Chondrocyte (in vitro differentiated cells): Measurements from ENCODE around the gene EXOC2. TPM values are rescaled to one million over a fixed set of nuclear protein-coding genes. Genes with fewer than 3 reads are reported as not detected.

ENCODE experiments used
- DNase-seq: peaks from one replicate; pipeline ENCODE4 v3.0.0; 2021; ENCODE audit warnings: mixed read lengths, low spot score
- H3K27ac Mint-ChIP-seq: one replicate; pipeline ENCODE4 v1.8.0; 2021; ENCODE audit warnings: mild to moderate bottlenecking, moderate library complexity, mixed read lengths; ENCODE audit not compliant: unreplicated experiment
- H3K27me3 Mint-ChIP-seq: 2 replicates; pipeline ENCODE4 v1.8.0; 2021; ENCODE audit warnings: low read depth, mixed read lengths
- H3K36me3 Mint-ChIP-seq: 2 replicates; pipeline ENCODE4 v1.8.0; 2021; ENCODE audit warnings: low read depth, mixed read lengths
- H3K4me1 Mint-ChIP-seq: 2 replicates; pipeline ENCODE4 v1.8.0; 2021; ENCODE audit warnings: low read depth, mild to moderate bottlenecking, mixed read lengths
- H3K4me3 Mint-ChIP-seq: one replicate; pipeline ENCODE4 v1.8.0; 2021; ENCODE audit warnings: mild to moderate bottlenecking, moderate library complexity, mixed read lengths; ENCODE audit not compliant: unreplicated experiment
- H3K9me3 Mint-ChIP-seq: 2 replicates; pipeline ENCODE4 v1.8.0; 2021; ENCODE audit warnings: low read depth, mixed read lengths
- total RNA-seq: library from RNA; stranded (reverse); gene quantifications from 3 replicates; pipeline ENCODE4 v1.2.1, GENCODE V29; 2021
- TF ChIP-seq, protein P1 (sequence below): fragments of 200-600 bp; sonication (generic); IDR thresholded peaks from 2 replicates; pipeline ENCODE4 v1.5.0; 2021; ENCODE audit warnings: antibody characterized with exemption, mild to moderate bottlenecking, moderate library complexity

The EXOC2 gene
- total RNA-seq, 1 donor from 2014 or later: 27.5 TPM

DNA sequence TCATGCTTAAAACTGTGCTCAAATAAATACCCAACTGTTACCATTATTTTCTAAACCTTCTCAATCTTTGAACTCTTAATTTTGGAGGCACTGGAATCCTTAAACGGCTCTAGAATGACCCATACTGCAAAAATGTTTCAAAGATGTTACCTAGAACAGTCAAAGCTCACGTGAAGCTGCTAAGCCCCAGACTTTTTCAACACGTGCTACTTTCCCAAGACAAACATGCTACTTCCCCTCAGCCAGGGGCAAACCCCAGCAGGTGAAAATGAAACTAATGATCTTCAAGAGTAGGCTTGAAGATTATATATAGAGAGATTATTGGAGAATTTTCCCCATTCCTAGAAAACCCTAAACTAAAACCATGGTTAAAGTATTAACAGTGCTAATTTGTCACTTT lies 64.2 kb downstream of the EXOC2 start:
- TF ChIP-seq, protein P1, sequence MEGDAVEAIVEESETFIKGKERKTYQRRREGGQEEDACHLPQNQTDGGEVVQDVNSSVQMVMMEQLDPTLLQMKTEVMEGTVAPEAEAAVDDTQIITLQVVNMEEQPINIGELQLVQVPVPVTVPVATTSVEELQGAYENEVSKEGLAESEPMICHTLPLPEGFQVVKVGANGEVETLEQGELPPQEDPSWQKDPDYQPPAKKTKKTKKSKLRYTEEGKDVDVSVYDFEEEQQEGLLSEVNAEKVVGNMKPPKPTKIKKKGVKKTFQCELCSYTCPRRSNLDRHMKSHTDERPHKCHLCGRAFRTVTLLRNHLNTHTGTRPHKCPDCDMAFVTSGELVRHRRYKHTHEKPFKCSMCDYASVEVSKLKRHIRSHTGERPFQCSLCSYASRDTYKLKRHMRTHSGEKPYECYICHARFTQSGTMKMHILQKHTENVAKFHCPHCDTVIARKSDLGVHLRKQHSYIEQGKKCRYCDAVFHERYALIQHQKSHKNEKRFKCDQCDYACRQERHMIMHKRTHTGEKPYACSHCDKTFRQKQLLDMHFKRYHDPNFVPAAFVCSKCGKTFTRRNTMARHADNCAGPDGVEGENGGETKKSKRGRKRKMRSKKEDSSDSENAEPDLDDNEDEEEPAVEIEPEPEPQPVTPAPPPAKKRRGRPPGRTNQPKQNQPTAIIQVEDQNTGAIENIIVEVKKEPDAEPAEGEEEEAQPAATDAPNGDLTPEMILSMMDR: no peak
- no peak for DNase-seq
- Mint-ChIP-seq H3K36me3 (peaks cover 5% of the 10 kb centered on the region), H3K27me3 (no peaks in the 10 kb centered on the region), H3K4me1 (peaks cover 32% of the 10 kb centered on the region), H3K27ac (no peak overlapping the region), H3K4me3 (no peak overlapping the region), H3K9me3 (no peaks in the 10 kb centered on the region)

DNA sequence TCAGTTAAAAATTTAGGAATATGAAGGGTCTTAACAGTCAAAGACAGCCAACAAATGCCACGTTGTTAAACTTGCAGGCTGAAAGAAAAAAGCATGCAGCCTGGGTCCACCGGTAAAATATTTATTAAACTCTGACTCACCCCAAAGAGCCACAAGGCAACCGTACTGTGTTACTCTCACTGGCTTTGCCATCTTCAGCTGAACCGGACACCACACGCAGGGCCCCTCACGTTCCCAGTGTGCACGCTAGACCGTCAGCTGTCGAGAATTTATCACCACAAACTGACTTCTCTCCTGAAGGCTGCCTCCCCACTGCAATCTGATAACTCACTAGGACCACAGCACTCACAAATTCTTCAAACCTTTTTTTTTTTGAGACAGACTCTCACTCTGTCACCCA lies 66.7 kb downstream of the EXOC2 start:
- Mint-ChIP-seq H3K27ac (peak overlapping the region; percentile 45), H3K27me3 (no peaks in the 10 kb centered on the region), H3K36me3 (peaks cover 3% of the 10 kb centered on the region), H3K4me3 (peak overlapping the region; percentile 5), H3K9me3 (no peaks in the 10 kb centered on the region), H3K4me1 (peaks cover 38% of the 10 kb centered on the region)
- TF ChIP-seq, protein P1: no peak
- no peak for DNase-seq

DNA sequence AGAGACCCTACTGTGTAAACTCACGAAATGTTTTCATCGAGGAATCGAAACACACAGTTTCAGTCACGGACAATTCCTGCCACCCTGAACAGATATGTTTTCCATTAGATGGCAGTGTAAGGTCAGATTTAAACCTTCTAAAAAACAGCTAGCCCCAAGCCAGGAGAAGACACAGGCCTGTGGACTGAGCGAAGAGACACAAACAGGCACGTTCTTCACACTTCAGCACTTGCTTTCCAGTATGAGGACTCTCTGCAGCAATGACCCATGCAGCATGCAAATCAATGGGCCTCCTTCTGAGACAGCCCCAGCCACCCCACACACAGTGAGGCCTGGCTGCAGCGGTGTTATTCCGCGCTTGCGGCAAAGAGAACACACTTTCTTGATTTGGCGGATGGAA lies 68.0 kb downstream of the EXOC2 start:
- Mint-ChIP-seq H3K36me3 (peaks cover 5% of the 10 kb centered on the region), H3K27ac (peak overlapping the region; percentile 2), H3K4me3 (no peak overlapping the region), H3K4me1 (peaks cover 32% of the 10 kb centered on the region), H3K9me3 (no peaks in the 10 kb centered on the region), H3K27me3 (no peaks in the 10 kb centered on the region)
- no peak for DNase-seq
- TF ChIP-seq, protein P1: peak; percentile 76

DNA sequence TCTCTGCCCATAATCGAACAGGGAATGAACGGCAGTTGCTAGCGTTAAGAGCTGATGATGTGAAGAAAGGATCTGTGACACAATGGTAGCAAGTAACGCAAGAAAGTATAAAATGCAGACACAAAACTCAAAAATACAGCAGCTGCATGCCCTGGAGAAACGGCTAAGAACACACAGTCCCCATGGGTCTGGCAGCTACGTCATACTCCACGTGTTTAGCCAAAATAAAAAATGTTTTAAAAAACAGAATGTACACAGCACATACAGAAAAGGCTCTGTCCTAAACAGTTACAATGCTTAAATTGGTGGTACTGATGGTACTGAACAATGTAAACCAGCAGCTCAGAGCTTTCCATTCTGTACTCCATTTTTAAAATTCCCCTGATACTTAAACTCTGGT lies 70.5 kb downstream of the EXOC2 start:
- peaks cover 32% of the 10 kb centered on the region for H3K4me1 Mint-ChIP-seq
- no peaks in the 10 kb centered on the region for H3K27me3 Mint-ChIP-seq
- H3K4me3 Mint-ChIP-seq: no peak overlapping the region
- TF ChIP-seq, protein P1: no peak
- DNase-seq: no peak
- no peaks in the 10 kb centered on the region for H3K9me3 Mint-ChIP-seq
- peaks cover 7% of the 10 kb centered on the region for H3K36me3 Mint-ChIP-seq
- H3K27ac Mint-ChIP-seq: no peak overlapping the region

GRCh38 chr6:621931-622330 lies 71.0 kb downstream of the EXOC2 start:
- H3K9me3 Mint-ChIP-seq: no peaks in the 10 kb centered on the region
- H3K4me1 Mint-ChIP-seq: peaks cover 28% of the 10 kb centered on the region

More at GRCh38 chr6:621931-622330, 71.0 kb downstream of the EXOC2 start:
- Mint-ChIP-seq H3K27me3 (no peaks in the 10 kb centered on the region), H3K27ac (no peak overlapping the region), H3K4me3 (no peak overlapping the region), H3K36me3 (peaks cover 11% of the 10 kb centered on the region)
- no peak for DNase-seq
- TF ChIP-seq, protein P1: no peak
